HCT116 (cell line): Measurements from ENCODE around the gene AP3D1. TPM values are rescaled to one million over a fixed set of nuclear protein-coding genes. Genes with fewer than 3 reads are reported as not detected.

Source experiments
- ATAC-seq: fragments of 200-7000 bp; cut with Tn5 transposase; 2 replicates; pipeline ENCODE4 v1.9.1; 2020; ENCODE audit warnings: mild to moderate bottlenecking, moderate library complexity
- BruUV-seq: library from RNA; stranded (reverse); fragments of 400-500 nt; replicated peaks from 2 replicates; lab custom pipeline; 2021; lab: Mats Ljungman, UMichigan
- CTCF ChIA-PET: fragments of 300-600 bp; sonication (Branson Sonifier 250); formaldehyde crosslinking; loops from one replicate; lab custom pipeline; 2021; ENCODE audit warnings: antibody characterized with exemption; lab: Charles Lee
- POLR2A ChIA-PET: fragments of 300-600, 350-600 bp; sonication (Branson Sonifier 250); formaldehyde crosslinking; loops from one replicate; lab custom pipeline; 2021; ENCODE audit warnings: antibody characterized with exemption; lab: Charles Lee
- RAD21 ChIA-PET, 2 experiments: fragments of 300-600 bp; sonication (Branson Sonifier 250); formaldehyde crosslinking; loops; one replicate each; lab custom pipeline; 2023; ENCODE audit warnings: low total read pairs in 2 of 2; ENCODE audit not compliant: uncharacterized antibody in 2 of 2, unreplicated experiment in 2 of 2, low non-redundant PET in 1 of 2; lab: Charles Lee
- DNase-seq: peaks from one replicate; pipeline ENCODE4 v3.0.0-alpha.2; 2010; ENCODE audit warnings: low read depth, low spot score
- H2AFZ ChIP-seq: fragments of 200-600 bp; shearing (Covaris generic), sonication (generic); 2 replicates; pipeline ENCODE4 v1.6.1; 2017; ENCODE audit warnings: low read depth, mixed run types, mixed read lengths, antibody characterized with exemption, low read length; ENCODE audit not compliant: poor library complexity, severe bottlenecking
- H3K27ac ChIP-seq: 2 replicates; pipeline ENCODE4 v1.5.1; 2012; ENCODE audit warnings: low read depth, low read length
- H3K27me3 ChIP-seq: fragments of 200-600 bp; sonication (generic); 2 replicates; pipeline ENCODE4 v1.6.1; 2016; ENCODE audit warnings: mixed run types, low read length, mixed read lengths; ENCODE audit not compliant: insufficient read depth
- H3K36me3 ChIP-seq, 2 experiments: fragments of 200-500 bp in 1 of 2; fragments of 200-600 bp in 1 of 2; sonication (Bioruptor generic) in 1 of 2; sonication (generic) in 1 of 2; 2 replicates each; pipeline versions ENCODE4 v1.5.1 to v1.6.1; 2014 to 2016; ENCODE audit warnings: low read length in 2 of 2, inconsistent platforms in 1 of 2, mixed read lengths in 1 of 2, mixed run types in 1 of 2; ENCODE audit not compliant: insufficient read depth in 2 of 2, control insufficient read depth in 1 of 2
- H3K4me1 ChIP-seq, 2 experiments: fragments of 200-600 bp in 1 of 2; sonication (generic) in 1 of 2; 2 replicates each; pipeline versions ENCODE4 v1.5.1 to v1.6.1; 2012 to 2017; ENCODE audit warnings: low read length in 2 of 2, inconsistent platforms in 1 of 2, mild to moderate bottlenecking in 1 of 2, mixed read lengths in 1 of 2, mixed run types in 1 of 2, moderate library complexity in 1 of 2; ENCODE audit not compliant: insufficient read depth in 2 of 2, control insufficient read depth in 1 of 2
- H3K4me2 ChIP-seq: fragments of 200-600 bp; sonication (generic); 2 replicates; pipeline ENCODE4 v1.6.1; 2017; ENCODE audit warnings: mixed run types, low read length, mixed read lengths
- H3K4me3 ChIP-seq, 2 experiments: fragments of 200-600 bp in 1 of 2; sonication (generic) in 1 of 2; replicated peaks in 1 of 2; 2 replicates each; pipeline ENCODE4 v1.5.1; 2011 to 2016; ENCODE audit warnings: low read length in 2 of 2, control low read depth in 1 of 2, low read depth in 1 of 2, mild to moderate bottlenecking in 1 of 2, mixed read lengths in 1 of 2, mixed run types in 1 of 2
- H3K79me2 ChIP-seq: fragments of 200-600 bp; sonication (generic); 2 replicates; pipeline ENCODE4 v1.6.1; 2017; ENCODE audit warnings: mild to moderate bottlenecking, mixed run types, low read length, moderate library complexity, mixed read lengths; ENCODE audit not compliant: insufficient read depth
- H3K9ac ChIP-seq: fragments of 200-600 bp; sonication (generic); 2 replicates; pipeline ENCODE4 v1.6.1; 2016; ENCODE audit warnings: low read length, mixed read lengths
- H3K9me2 ChIP-seq: fragments of 200-600 bp; sonication (generic), shearing (Covaris generic); 2 replicates; pipeline ENCODE4 v1.6.1; 2017; ENCODE audit warnings: mixed run types, mild to moderate bottlenecking, moderate library complexity; ENCODE audit not compliant: insufficient read depth
- H3K9me3 ChIP-seq, 2 experiments: fragments of 200-500 bp in 1 of 2; fragments of 200-600 bp in 1 of 2; sonication (Bioruptor generic) in 1 of 2; sonication (generic) in 1 of 2; 2 replicates each; pipeline ENCODE4 v1.6.1; 2014 to 2017; ENCODE audit warnings: low read length in 2 of 2, mixed read lengths in 2 of 2, inconsistent platforms in 1 of 2, low read depth in 1 of 2, mild to moderate bottlenecking in 1 of 2, mixed run types in 1 of 2, moderate library complexity in 1 of 2; ENCODE audit not compliant: control insufficient read depth in 1 of 2, insufficient read depth in 1 of 2
- H4K20me1 ChIP-seq: fragments of 200-600 bp; sonication (generic), shearing (Covaris generic); 2 replicates; pipeline ENCODE4 v1.6.1; 2017; ENCODE audit warnings: mixed run types, mild to moderate bottlenecking, moderate library complexity; ENCODE audit not compliant: insufficient read depth
- CBX3 ChIP-seq: IDR thresholded peaks from 2 replicates; pipeline ENCODE4 v1.6.1; 2012; ENCODE audit warnings: low read depth
- EZH2 ChIP-seq: fragments of 200-600 bp; sonication (generic); IDR thresholded peaks from 2 replicates; pipeline ENCODE4 v1.6.1; 2017; ENCODE audit warnings: antibody characterized with exemption, mixed run types
- POLR2A ChIP-seq: IDR thresholded peaks from 2 replicates; pipeline ENCODE4 v1.7.0; 2011; ENCODE audit warnings: borderline replicate concordance; ENCODE audit not compliant: insufficient read depth, insufficient read length; ENCODE audit errors: extremely low read depth
- REST ChIP-seq: IDR thresholded peaks from 2 replicates; pipeline ENCODE4 v1.6.1; 2012; ENCODE audit warnings: low read depth
- SIN3A ChIP-seq: IDR thresholded peaks from 2 replicates; pipeline ENCODE4 v1.6.1; 2012; ENCODE audit warnings: low read depth
- SRF ChIP-seq: IDR thresholded peaks from 2 replicates; pipeline ENCODE4 v1.6.1; 2012; ENCODE audit warnings: low read depth
- TCF7L2 ChIP-seq: IDR thresholded peaks from 2 replicates; pipeline ENCODE4 v1.7.0; 2011; ENCODE audit warnings: borderline replicate concordance, inconsistent platforms; ENCODE audit not compliant: insufficient read depth, insufficient read length; ENCODE audit errors: extremely low read depth
- ZBTB33 ChIP-seq: IDR thresholded peaks from 2 replicates; pipeline ENCODE4 v1.6.1; 2011; ENCODE audit warnings: mild to moderate bottlenecking, low read length, moderate library complexity; ENCODE audit not compliant: insufficient replicate concordance; ENCODE audit errors: extremely low read depth
- ZFX ChIP-seq: fragments of 450-650 bp; IDR thresholded peaks from 2 replicates; pipeline ENCODE4 v1.6.1; 2017
- ZNF274 ChIP-seq: fragments of 200-500 bp; sonication (Bioruptor generic); IDR thresholded peaks from 2 replicates; pipeline ENCODE4 v1.6.1; 2014; ENCODE audit warnings: mild to moderate bottlenecking, low read depth, low read length, inconsistent platforms
- intact Hi-C: fragments of 100-400 bp; cut with micrococcal nuclease; formaldehyde crosslinking; loops from 2 replicates; pipeline ENCODE4 v1.10.0; 2022
- total RNA-seq: library from RNA; stranded (reverse); gene quantifications from one replicate; pipeline ENCODE4 v1.2.1, GENCODE V29; 2021; ENCODE audit not compliant: unreplicated experiment
- TF ChIP-seq, protein P1 (sequence below): IDR thresholded peaks from 2 replicates; pipeline ENCODE4 v1.6.1; 2012

Gene AP3D1
- total RNA-seq, 1 experiment from 2014 or later: 137 TPM

GRCh38 chr19:2139385-2140137 is 11.8 kb downstream of the AP3D1 start (continued):
- TF ChIP-seq TCF7L2 (no peak), ZBTB33 (no peak), CBX3 (no peak), EZH2 (no peak), ZFX (no peak), ZNF274 (no peak), SRF (no peak)

DNA sequence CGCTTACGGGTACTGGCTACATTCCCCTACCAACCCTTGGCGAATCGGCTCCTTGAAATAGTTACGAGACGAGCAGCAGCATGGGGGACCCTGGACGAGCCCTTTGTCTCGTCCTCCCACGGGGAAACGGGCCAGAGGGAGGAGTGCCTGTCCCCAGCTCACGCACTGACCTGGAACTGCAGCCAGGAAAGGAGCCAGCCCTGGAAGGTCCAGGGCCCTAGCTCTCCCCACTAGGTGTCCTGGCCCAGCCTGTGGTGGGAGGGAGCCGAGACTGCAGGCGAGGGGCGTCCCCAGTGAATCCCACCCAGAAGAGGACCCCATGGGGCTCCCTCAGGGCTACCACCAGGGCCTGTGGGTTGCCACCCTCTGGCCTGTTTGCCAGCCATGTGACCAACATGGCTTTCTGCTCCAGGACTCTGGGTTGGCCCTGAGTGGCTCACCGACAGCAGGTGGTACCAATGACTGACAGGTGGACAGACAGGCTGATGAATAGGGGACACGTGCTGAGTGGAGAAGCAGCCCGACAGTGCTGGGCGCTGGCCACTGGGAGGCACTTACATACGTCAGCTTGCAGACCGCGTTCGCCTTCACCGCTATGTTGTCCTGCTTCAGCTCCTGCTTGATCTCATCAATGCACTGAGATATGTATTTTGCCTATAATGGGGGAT is 13.2 kb downstream of the AP3D1 start:
- ATAC-seq (no peak), DNase-seq (no peak)
- H3K4me3 ChIP-seq: no peak overlapping the region
- TF ChIP-seq SIN3A (no peak), REST (no peak), POLR2A (no peak), EZH2 (no peak), ZNF274 (no peak), TCF7L2 (no peak), CBX3 (no peak)
- TF ChIP-seq, protein P1, sequence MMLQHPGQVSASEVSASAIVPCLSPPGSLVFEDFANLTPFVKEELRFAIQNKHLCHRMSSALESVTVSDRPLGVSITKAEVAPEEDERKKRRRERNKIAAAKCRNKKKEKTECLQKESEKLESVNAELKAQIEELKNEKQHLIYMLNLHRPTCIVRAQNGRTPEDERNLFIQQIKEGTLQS: no peak
- ChIA-PET RAD21 (no interaction called here), CTCF (no interaction called here), POLR2A (no interaction called here)
- H3K9me2 ChIP-seq: no peaks in the 10 kb centered on the region
- no peaks in the 10 kb centered on the region for H3K4me1 ChIP-seq
- H3K79me2 ChIP-seq: peaks cover 79% of the 10 kb centered on the region
- no peaks in the 10 kb centered on the region for H3K9me3 ChIP-seq
- no peaks in the 10 kb centered on the region for H3K27me3 ChIP-seq
- no peak overlapping the region for H3K4me2 ChIP-seq
- no peak overlapping the region for H3K9ac ChIP-seq
- BruUV-seq: no TSS peak
- no peaks in the 10 kb centered on the region for H4K20me1 ChIP-seq
- H3K36me3 ChIP-seq: peaks cover 14 to 27% of the 10 kb centered on the region in 2 experiments
- H2AFZ ChIP-seq: no peak overlapping the region
- intact Hi-C loops: no loop called here
- H3K27ac ChIP-seq: no peak overlapping the region
